B cell (primary cell): ENCODE measurements around the gene PLPPR1. TPM values are rescaled to one million over a fixed set of nuclear protein-coding genes. Genes with fewer than 3 reads are reported as not detected.

Source experiments
- ATAC-seq: fragments of 200-7000 bp; cut with Tn5 transposase; one replicate; pipeline ENCODE4 v1.10.0; 2021; ENCODE audit warnings: low read depth, mild to moderate bottlenecking, moderate number of reproducible peaks, moderate library complexity
- CTCF ChIA-PET: fragments of 350-600 bp; sonication (Branson Sonifier 250); formaldehyde crosslinking; loops from one replicate; lab custom pipeline; 2021; ENCODE audit warnings: antibody characterized with exemption, inconsistent platforms; lab: Charles Lee
- POLR2A ChIA-PET: fragments of 350-600 bp; sonication (Branson Sonifier 250); formaldehyde crosslinking; loops from one replicate; lab custom pipeline; 2021; ENCODE audit warnings: antibody characterized with exemption; lab: Charles Lee
- DNase-seq: peaks from one replicate; pipeline ENCODE4 v3.0.0; 2013
- H2AFZ ChIP-seq: 2 replicates; pipeline ENCODE4 v1.6.1; 2012; ENCODE audit warnings: mild to moderate bottlenecking, low read depth, low read length; ENCODE audit not compliant: insufficient read depth, poor library complexity, severe bottlenecking
- H3K27ac ChIP-seq, 2 donors: 1 replicate in 1 of 2; 2 replicates in 1 of 2; pipeline ENCODE4 v1.5.1; 2012 to 2013; ENCODE audit warnings: low read length in 2 of 2, mild to moderate bottlenecking in 2 of 2, moderate library complexity in 1 of 2
- H3K27me3 ChIP-seq, 4 experiments: fragments of 200-600 bp in 1 of 4; sonication (generic) in 1 of 4; replicated peaks in 1 of 4; 1 replicate in 2 of 4; 2 replicates in 2 of 4; pipeline versions ENCODE4 v1.6.1 to v1.7.0; 2013 to 2016; ENCODE audit warnings: low read length in 3 of 4, mild to moderate bottlenecking in 2 of 4, mixed read lengths in 1 of 4, moderate library complexity in 1 of 4; ENCODE audit not compliant: insufficient read depth in 4 of 4, control insufficient read depth in 3 of 4; ENCODE audit errors: control extremely low read depth in 1 of 4
- H3K36me3 ChIP-seq, 2 experiments: replicated peaks in 1 of 2; 1 replicate in 1 of 2; 2 replicates in 1 of 2; pipeline versions ENCODE4 v1.6.1 to v1.7.1; 2013; ENCODE audit warnings: low read length in 1 of 2; ENCODE audit not compliant: insufficient read depth in 2 of 2, control insufficient read depth in 1 of 2; ENCODE audit errors: control extremely low read depth in 1 of 2, extremely low read depth in 1 of 2
- H3K4me1 ChIP-seq, 2 donors: fragments of 200-600 bp in 1 of 2; sonication (generic) in 1 of 2; 1 replicate in 1 of 2; 2 replicates in 1 of 2; pipeline versions ENCODE4 v1.5.1 to v1.6.1; 2013 to 2017; ENCODE audit warnings: low read length in 2 of 2; ENCODE audit not compliant: control insufficient read depth in 2 of 2, insufficient read depth in 2 of 2
- H3K4me2 ChIP-seq: replicated peaks from 2 replicates; pipeline ENCODE3; 2012; ENCODE audit warnings: mild to moderate bottlenecking, low read depth, low read length; ENCODE audit not compliant: poor library complexity, severe bottlenecking
- H3K4me3 ChIP-seq, 5 experiments: fragments of 200-600 bp in 1 of 5; sonication (generic) in 1 of 5; 1 replicate in 3 of 5; 2 replicates in 2 of 5; pipeline versions ENCODE4 v1.5.1 to v1.7.0; 2011 to 2016; ENCODE audit warnings: low read length in 4 of 5, mild to moderate bottlenecking in 4 of 5, low read depth in 2 of 5, control low read depth in 1 of 5, moderate library complexity in 1 of 5; ENCODE audit not compliant: insufficient read depth in 1 of 5; ENCODE audit errors: control extremely low read depth in 1 of 5, extremely low read depth in 1 of 5
- H3K79me2 ChIP-seq: fragments of 200-600 bp; sonication (generic); one replicate; pipeline ENCODE4 v1.6.0; 2016; ENCODE audit warnings: low read length; ENCODE audit not compliant: control insufficient read depth, insufficient read depth
- H3K9ac ChIP-seq: fragments of 200-600 bp; sonication (generic); 2 replicates; pipeline ENCODE4 v1.6.1; 2017; ENCODE audit warnings: mild to moderate bottlenecking, low read length, moderate library complexity
- H3K9me3 ChIP-seq, 3 donors: one replicate each; pipeline versions ENCODE4 v1.6.1 to v1.7.1; 2013; ENCODE audit warnings: low read length in 2 of 3; ENCODE audit not compliant: control insufficient read depth in 2 of 3, insufficient read depth in 1 of 3; ENCODE audit errors: control extremely low read depth in 1 of 3
- H4K20me1 ChIP-seq: 2 replicates; pipeline ENCODE4 v1.6.0; 2012; ENCODE audit warnings: mild to moderate bottlenecking, low read length; ENCODE audit not compliant: insufficient read depth, control insufficient read depth, poor library complexity, severe bottlenecking
- H3K27ac Mint-ChIP-seq: one replicate; pipeline ENCODE4 v1.8.0; 2021; ENCODE audit warnings: mixed read lengths
- H3K27me3 Mint-ChIP-seq: one replicate; pipeline ENCODE4 v1.8.0; 2021; ENCODE audit warnings: mixed read lengths
- H3K4me1 Mint-ChIP-seq: one replicate; pipeline ENCODE4 v1.8.0; 2021; ENCODE audit warnings: mixed read lengths
- H3K4me3 Mint-ChIP-seq: one replicate; pipeline ENCODE4 v1.8.0; 2021; ENCODE audit warnings: mixed read lengths
- H3K9me3 Mint-ChIP-seq: one replicate; pipeline ENCODE4 v1.8.0; 2022; ENCODE audit warnings: mixed read lengths; ENCODE audit not compliant: insufficient read depth
- CTCF ChIP-seq: fragments of 200-600 bp; IDR thresholded peaks from one replicate; pipeline ENCODE4 v1.8.0; 2022; ENCODE audit warnings: antibody characterized with exemption, mild to moderate bottlenecking
- EZH2 ChIP-seq: IDR thresholded peaks from 2 replicates; pipeline ENCODE4 v1.6.1; 2012; ENCODE audit warnings: borderline replicate concordance, low read depth, mild to moderate bottlenecking, moderate library complexity, low read length; ENCODE audit not compliant: insufficient read depth, poor library complexity, severe bottlenecking
- WGBS: methylation state at CpG from one replicate; pipeline ENCODE4 v1.1.5; 2013; ENCODE audit warnings: missing lambda C conversion rate; ENCODE audit not compliant: insufficient coverage; 5-methylcytosine and 5-hydroxymethylcytosine counted together
- intact Hi-C: fragments of 100-400 bp; cut with micrococcal nuclease; formaldehyde crosslinking; loops from one replicate; pipeline ENCODE4 v1.10.0; 2022
- polyA plus RNA-seq: library from polyadenylated mRNA; depleted of rRNA; stranded (reverse); fragments of >200 nt; gene quantifications from 2 replicates; pipeline ENCODE4 v1.2.3, GENCODE V29; 2012
- total RNA-seq, 2 donors: library from RNA; stranded (reverse); fragments of 120-200 nt in 1 of 2; gene quantifications; 1 replicate in 1 of 2; 2 replicates in 1 of 2; pipeline versions ENCODE4 v1.2.3 to v1.2.4, GENCODE V29; 2013 to 2022

Gene PLPPR1
- total and polyA plus RNA-seq, 2 donors (not counting 1 experiment from before 2014, with no cell fraction given), result not detected

GRCh38 chr9:101197026-101197425, 168.5 kb downstream of the PLPPR1 start:
- Histone ChIP-seq H3K4me3 (no peak overlapping the region), H3K27me3 (no peaks in the 10 kb centered on the region), H3K9ac (no peak overlapping the region), H2AFZ (no peak overlapping the region), H3K4me2 (no peak overlapping the region), H3K79me2 (no peaks in the 10 kb centered on the region), H4K20me1 (no peaks in the 10 kb centered on the region), H3K27ac (no peak overlapping the region), H3K9me3 (no peaks in the 10 kb centered on the region), H3K36me3 (no peaks in the 10 kb centered on the region), H3K4me1 (no peaks in the 10 kb centered on the region)
- Mint-ChIP-seq H3K27me3 (no peaks in the 10 kb centered on the region), H3K4me3 (no peak overlapping the region), H3K9me3 (no peaks in the 10 kb centered on the region), H3K27ac (no peak overlapping the region), H3K4me1 (no peaks in the 10 kb centered on the region)
- POLR2A ChIA-PET, result no interaction called here
- intact Hi-C loops, result no loop called here
- DNase-seq (no peak), ATAC-seq (no peak)
- TF ChIP-seq CTCF (no peak), EZH2 (no peak)
- CTCF ChIA-PET, result no interaction called here
- 100% methylated on average over 2 of the region's 4 CpGs for WGBS

- CTCF ChIA-PET, result no interaction called here
- Mint-ChIP-seq H3K27me3 (no peaks in the 10 kb centered on the region), H3K4me1 (no peaks in the 10 kb centered on the region), H3K9me3 (no peaks in the 10 kb centered on the region), H3K27ac (no peak overlapping the region), H3K4me3 (no peak overlapping the region)
- H3K9ac ChIP-seq, result no peak overlapping the region
- H3K27me3 ChIP-seq, result no peaks in the 10 kb centered on the region
- no peak overlapping the region for H3K27ac ChIP-seq
- 81% methylated on average over 2 of the region's 2 CpGs for WGBS
- ATAC-seq (no peak), DNase-seq (no peak)
- H3K4me3 ChIP-seq, result no peak overlapping the region
- intact Hi-C loops, result no loop called here
- no peak overlapping the region for H3K4me2 ChIP-seq
- no peaks in the 10 kb centered on the region for H3K9me3 ChIP-seq
- no peaks in the 10 kb centered on the region for H3K4me1 ChIP-seq
- no peak for TF ChIP-seq EZH2
- no peaks in the 10 kb centered on the region for H4K20me1 ChIP-seq
- H3K79me2 ChIP-seq, result no peaks in the 10 kb centered on the region
- no peak overlapping the region for H2AFZ ChIP-seq
- H3K36me3 ChIP-seq, result no peaks in the 10 kb centered on the region
- POLR2A ChIA-PET, result no interaction called here
Measured at GRCh38 chr9:101200852-101201251, 172.3 kb downstream of the PLPPR1 start.
